Measurements from ENCODE around the gene ERFE. TPM values are rescaled to one million over a fixed set of nuclear protein-coding genes. Genes with fewer than 3 reads are reported as not detected.
A peak's percentile ranks its signal among the peaks of the same experiment; 100 is the strongest.

Gene ERFE
- total and polyA plus RNA-seq, 2 of the 13 experiments (the other 11 are each of a cell fraction or from before 2014, with no cell fraction given): 0.09 TPM; not detected in 1

DNA sequence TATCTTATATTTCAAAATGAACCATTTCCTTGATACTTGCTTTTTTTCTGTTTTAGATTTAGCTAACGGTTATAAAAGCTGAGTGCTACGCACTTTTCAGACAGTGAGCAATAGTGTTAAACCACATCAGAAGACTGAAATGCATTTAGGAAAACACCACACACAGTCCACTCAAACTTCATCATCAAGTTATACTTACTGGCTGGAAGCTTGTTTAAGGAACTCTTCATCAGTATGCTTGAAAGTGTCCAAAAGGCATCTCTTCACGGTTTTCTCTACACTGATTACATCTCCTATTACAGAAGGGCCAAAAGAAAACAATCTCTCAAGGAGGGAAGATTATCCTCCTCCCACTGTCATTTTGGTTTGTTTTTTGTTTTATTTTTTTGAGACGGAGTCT, 25.1 kb downstream of the ERFE start (continued):
- TF ChIP-seq RFXAP (CRISPR knock-in tag; IDR thresholded peaks at IDR 0.05; ENCODE audit: borderline replicate concordance) (no peak), RBAK (CRISPR knock-in tag; IDR thresholded peaks at IDR 0.05) (no peak), ZFP82 (CRISPR knock-in tag; IDR thresholded peaks at IDR 0.05; ENCODE audit: borderline replicate concordance) (no peak), ZFP36L1 (CRISPR knock-in tag; IDR thresholded peaks at IDR 0.05) (no peak), MATR3 (CRISPR knock-in tag; IDR thresholded peaks at IDR 0.05) (no peak)

DNA sequence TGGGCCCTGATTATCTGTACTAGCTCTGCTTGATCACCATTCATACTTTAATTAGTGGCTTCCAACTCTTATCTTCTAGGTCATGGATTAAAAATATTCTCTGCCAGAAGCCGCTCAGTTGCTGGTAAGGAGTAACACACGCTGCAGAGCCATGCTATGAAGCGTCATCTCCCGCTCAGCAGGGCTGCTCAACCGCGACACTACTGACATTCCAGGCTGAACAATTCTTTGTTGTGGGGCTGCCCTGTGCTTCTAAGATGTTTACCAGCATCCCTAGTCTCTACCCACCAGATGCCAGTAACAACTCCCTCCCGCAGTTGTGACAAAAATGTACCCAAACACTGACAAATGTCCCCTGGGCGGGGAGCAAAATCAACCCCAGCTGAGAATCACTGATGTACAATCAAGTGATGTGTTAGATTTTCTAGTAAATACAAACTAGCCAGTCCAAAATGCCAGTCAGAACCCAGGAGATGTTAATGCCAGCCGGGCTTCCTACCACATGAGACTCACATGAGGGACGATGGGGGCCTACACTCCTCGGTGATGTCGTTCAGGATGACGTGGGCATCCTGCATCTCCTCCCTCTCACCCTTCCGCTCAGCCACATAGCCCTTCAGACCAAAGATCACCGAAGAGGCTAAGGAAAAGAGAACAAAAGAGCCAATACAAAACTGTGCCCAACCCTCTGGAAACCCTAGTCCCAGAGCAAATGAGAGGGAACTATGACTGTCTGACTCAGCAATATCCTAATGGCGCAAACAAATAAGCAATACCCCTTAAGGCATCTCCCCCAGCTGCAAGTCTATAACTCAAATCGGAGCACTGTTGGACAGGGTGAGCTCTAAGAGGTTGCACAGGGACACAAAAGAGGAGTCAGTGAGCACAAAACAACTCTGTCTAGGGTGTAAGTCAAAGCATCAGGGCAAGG, 29.1 kb downstream of the ERFE start:
- H3K4me1 ChIP-seq (ENCODE audit: insufficient read depth, low read length): no peaks in the 10 kb centered on the region
- H3K27me3 ChIP-seq (ENCODE audit: control insufficient read depth in 1 of 2, insufficient read depth in 2 of 2, low read length in 2 of 2): no peaks in the 10 kb centered on the region
- intact Hi-C loops (cut with micrococcal nuclease; ENCODE audit: unreplicated experiment): no loop called here
- no peaks in the 10 kb centered on the region for H3K79me2 ChIP-seq (ENCODE audit: insufficient read depth, low read length)
- no peaks in the 10 kb centered on the region for H3K9me3 ChIP-seq (ENCODE audit: low read length)
- no peak overlapping the region for H3K9ac ChIP-seq (ENCODE audit: insufficient read depth, low read depth, low read length)
- H2AFZ ChIP-seq (ENCODE audit: low read length): no peak overlapping the region
- POLR2A ChIA-PET: no interaction called here
- CTCF ChIA-PET (ENCODE audit: low intra/inter-chr PET ratio, low total read pairs): no interaction called here
- in situ Hi-C loops (cut with HindIII; ENCODE audit: extremely low pct_ligation_motif_present, low pct_unique_long_range_greater_than_20kb): no loop called here
- ATAC-seq: no peak
- WGBS (ENCODE audit: low lambda C conversion rate): 96% methylated on average over 17 of the region's 17 CpGs
- no peak for FAIRE-seq
- H3K36me3 ChIP-seq (replicated peaks in 1 of 2; ENCODE audit: control insufficient read depth in 1 of 2, insufficient read depth in 2 of 2, low read length in 2 of 2): peaks cover 32 to 83% of the 10 kb centered on the region in 2 experiments
- no peak overlapping the region for H3K27ac ChIP-seq (ENCODE audit: extremely low read length, insufficient read depth, low read length)
- no peak for DNase-seq (ENCODE audit: low spot score)
- BruUV-seq (replicated peaks): no TSS peak
- no peak overlapping the region for H3K4me2 ChIP-seq (ENCODE audit: low read depth, low read length)
- TF ChIP-seq MAFF (IDR thresholded peaks at IDR 0.05; ENCODE audit: low read depth, low read length) (peak; percentile 71), MAFK (conservative IDR thresholded peaks at IDR 0.05 in 1 of 2, IDR thresholded peaks at IDR 0.05 in 1 of 2; ENCODE audit: low read length in 2 of 2) (peak; percentile 68 to 88), DMAP1 (CRISPR knock-in tag; IDR thresholded peaks at IDR 0.05) (no peak)
- TF ChIP-seq, protein P1, sequence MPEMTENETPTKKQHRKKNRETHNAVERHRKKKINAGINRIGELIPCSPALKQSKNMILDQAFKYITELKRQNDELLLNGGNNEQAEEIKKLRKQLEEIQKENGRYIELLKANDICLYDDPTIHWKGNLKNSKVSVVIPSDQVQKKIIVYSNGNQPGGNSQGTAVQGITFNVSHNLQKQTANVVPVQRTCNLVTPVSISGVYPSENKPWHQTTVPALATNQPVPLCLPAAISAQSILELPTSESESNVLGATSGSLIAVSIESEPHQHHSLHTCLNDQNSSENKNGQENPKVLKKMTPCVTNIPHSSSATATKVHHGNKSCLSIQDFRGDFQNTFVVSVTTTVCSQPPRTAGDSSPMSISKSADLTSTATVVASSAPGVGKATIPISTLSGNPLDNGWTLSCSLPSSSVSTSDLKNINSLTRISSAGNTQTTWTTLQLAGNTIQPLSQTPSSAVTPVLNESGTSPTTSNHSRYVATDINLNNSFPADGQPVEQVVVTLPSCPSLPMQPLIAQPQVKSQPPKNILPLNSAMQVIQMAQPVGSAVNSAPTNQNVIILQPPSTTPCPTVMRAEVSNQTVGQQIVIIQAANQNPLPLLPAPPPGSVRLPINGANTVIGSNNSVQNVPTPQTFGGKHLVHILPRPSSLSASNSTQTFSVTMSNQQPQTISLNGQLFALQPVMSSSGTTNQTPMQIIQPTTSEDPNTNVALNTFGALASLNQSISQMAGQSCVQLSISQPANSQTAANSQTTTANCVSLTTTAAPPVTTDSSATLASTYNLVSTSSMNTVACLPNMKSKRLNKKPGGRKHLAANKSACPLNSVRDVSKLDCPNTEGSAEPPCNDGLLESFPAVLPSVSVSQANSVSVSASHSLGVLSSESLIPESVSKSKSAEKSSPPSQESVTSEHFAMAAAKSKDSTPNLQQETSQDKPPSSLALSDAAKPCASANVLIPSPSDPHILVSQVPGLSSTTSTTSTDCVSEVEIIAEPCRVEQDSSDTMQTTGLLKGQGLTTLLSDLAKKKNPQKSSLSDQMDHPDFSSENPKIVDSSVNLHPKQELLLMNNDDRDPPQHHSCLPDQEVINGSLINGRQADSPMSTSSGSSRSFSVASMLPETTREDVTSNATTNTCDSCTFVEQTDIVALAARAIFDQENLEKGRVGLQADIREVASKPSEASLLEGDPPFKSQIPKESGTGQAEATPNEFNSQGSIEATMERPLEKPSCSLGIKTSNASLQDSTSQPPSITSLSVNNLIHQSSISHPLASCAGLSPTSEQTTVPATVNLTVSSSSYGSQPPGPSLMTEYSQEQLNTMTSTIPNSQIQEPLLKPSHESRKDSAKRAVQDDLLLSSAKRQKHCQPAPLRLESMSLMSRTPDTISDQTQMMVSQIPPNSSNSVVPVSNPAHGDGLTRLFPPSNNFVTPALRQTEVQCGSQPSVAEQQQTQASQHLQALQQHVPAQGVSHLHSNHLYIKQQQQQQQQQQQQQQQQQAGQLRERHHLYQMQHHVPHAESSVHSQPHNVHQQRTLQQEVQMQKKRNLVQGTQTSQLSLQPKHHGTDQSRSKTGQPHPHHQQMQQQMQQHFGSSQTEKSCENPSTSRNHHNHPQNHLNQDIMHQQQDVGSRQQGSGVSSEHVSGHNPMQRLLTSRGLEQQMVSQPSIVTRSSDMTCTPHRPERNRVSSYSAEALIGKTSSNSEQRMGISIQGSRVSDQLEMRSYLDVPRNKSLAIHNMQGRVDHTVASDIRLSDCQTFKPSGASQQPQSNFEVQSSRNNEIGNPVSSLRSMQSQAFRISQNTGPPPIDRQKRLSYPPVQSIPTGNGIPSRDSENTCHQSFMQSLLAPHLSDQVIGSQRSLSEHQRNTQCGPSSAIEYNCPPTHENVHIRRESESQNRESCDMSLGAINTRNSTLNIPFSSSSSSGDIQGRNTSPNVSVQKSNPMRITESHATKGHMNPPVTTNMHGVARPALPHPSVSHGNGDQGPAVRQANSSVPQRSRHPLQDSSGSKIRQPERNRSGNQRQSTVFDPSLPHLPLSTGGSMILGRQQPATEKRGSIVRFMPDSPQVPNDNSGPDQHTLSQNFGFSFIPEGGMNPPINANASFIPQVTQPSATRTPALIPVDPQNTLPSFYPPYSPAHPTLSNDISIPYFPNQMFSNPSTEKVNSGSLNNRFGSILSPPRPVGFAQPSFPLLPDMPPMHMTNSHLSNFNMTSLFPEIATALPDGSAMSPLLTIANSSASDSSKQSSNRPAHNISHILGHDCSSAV (CRISPR knock-in tag; IDR thresholded peaks at IDR 0.05; ENCODE audit: borderline replicate concordance): no peak
- H4K20me1 ChIP-seq (ENCODE audit: insufficient read depth, low read length): no peaks in the 10 kb centered on the region
- H3K4me3 ChIP-seq (replicated peaks in 1 of 3; ENCODE audit: insufficient read depth in 1 of 3, low read depth in 2 of 3, low read length in 3 of 3): no peak overlapping the region

All from HepG2 (cell line).